Measurements from ENCODE around the gene SUCLG1.

The SUCLG1 gene

GRCh38 chr2:84383271-84383670, 75.8 kb downstream of the SUCLG1 start:
- DNase-seq (ENCODE audit: low read depth): no peak
- no peak overlapping the region for H3K4me3 ChIP-seq (replicated peaks; ENCODE audit: low read depth, low read length)
- TF ChIP-seq CTCF (IDR thresholded peaks at IDR 0.05; ENCODE audit: low read length, missing control alignments): no peak

- DNase-seq (ENCODE audit: low read depth): no peak
Observed at GRCh38 chr2:84380875-84381274, 78.2 kb downstream of the SUCLG1 start.

GRCh38 chr2:84378960-84379359, 80.1 kb downstream of the SUCLG1 start:
- H3K4me3 ChIP-seq (replicated peaks; ENCODE audit: low read depth, low read length): no peak overlapping the region
- no peak for TF ChIP-seq CTCF (IDR thresholded peaks at IDR 0.05; ENCODE audit: low read length, missing control alignments)
- DNase-seq (ENCODE audit: low read depth): no peak

More at GRCh38 chr2:84380875-84381274, 78.2 kb downstream of the SUCLG1 start:
- no peak for TF ChIP-seq CTCF (IDR thresholded peaks at IDR 0.05; ENCODE audit: low read length, missing control alignments)
- H3K4me3 ChIP-seq (replicated peaks; ENCODE audit: low read depth, low read length): no peak overlapping the region

GRCh38 chr2:84375020-84375419, 84.1 kb downstream of the SUCLG1 start:
- H3K4me3 ChIP-seq (replicated peaks; ENCODE audit: low read depth, low read length): no peak overlapping the region
- no peak for TF ChIP-seq CTCF (IDR thresholded peaks at IDR 0.05; ENCODE audit: low read length, missing control alignments)
- DNase-seq (ENCODE audit: low read depth): no peak

GRCh38 chr2:84373866-84374265, 85.2 kb downstream of the SUCLG1 start:
- H3K4me3 ChIP-seq (replicated peaks; ENCODE audit: low read depth, low read length): no peak overlapping the region
- no peak for DNase-seq (ENCODE audit: low read depth)
- no peak for TF ChIP-seq CTCF (IDR thresholded peaks at IDR 0.05; ENCODE audit: low read length, missing control alignments)
